Measurements from ENCODE around the gene BMP8B.

DNA sequence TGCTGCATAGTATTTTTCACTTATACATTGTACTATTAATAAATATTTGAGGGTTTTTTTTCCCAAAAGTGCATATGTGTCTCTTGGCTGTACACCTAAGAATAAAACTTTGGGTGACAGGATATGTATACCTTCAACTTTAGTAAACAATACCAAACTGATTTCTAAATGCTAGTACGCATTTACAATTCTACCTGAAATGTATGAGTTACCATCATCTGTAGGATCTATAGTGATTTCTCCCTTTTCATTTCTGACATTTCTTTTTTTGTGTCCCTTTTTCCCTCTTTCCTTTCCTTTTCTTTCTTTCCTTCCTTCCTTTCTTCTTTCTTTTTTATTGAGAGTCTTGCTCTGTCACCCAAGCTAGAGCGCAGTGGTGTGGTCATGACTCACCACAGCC is 16.7 kb upstream of the BMP8B start:
- TF ChIP-seq EZH2 (IDR thresholded peaks at IDR 0.05; ENCODE audit: borderline replicate concordance, insufficient read depth, low read depth, low read length, poor library complexity, severe bottlenecking): no peak
- TF ChIP-seq, protein P1, sequence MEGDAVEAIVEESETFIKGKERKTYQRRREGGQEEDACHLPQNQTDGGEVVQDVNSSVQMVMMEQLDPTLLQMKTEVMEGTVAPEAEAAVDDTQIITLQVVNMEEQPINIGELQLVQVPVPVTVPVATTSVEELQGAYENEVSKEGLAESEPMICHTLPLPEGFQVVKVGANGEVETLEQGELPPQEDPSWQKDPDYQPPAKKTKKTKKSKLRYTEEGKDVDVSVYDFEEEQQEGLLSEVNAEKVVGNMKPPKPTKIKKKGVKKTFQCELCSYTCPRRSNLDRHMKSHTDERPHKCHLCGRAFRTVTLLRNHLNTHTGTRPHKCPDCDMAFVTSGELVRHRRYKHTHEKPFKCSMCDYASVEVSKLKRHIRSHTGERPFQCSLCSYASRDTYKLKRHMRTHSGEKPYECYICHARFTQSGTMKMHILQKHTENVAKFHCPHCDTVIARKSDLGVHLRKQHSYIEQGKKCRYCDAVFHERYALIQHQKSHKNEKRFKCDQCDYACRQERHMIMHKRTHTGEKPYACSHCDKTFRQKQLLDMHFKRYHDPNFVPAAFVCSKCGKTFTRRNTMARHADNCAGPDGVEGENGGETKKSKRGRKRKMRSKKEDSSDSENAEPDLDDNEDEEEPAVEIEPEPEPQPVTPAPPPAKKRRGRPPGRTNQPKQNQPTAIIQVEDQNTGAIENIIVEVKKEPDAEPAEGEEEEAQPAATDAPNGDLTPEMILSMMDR (IDR thresholded peaks at IDR 0.05): no peak

All from B cell (primary cell).